ENCODE data around the gene FES.

DNA sequence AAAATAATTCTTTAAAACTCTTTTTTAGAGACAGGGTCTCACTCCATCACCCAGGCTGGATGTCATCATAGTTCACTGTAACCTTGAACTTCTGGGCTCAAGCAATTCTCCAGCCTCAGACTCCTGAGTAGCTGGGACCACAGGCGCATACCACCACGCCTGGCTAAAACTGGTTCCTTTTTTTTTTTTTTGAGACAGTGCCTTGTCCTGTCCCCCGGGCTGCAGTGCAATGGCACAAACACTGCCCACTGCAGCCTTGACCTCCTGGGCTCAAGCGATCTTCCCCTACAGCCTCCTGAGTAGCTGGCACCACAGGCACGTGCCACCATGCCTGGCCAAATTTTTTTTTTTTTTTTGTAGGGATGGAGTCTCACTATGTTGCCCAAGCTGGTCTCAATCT lies 39.6 kb upstream of the FES start:
- no peak for TF ChIP-seq NR2F1 (CRISPR knock-in tag; IDR thresholded peaks at IDR 0.05)
- no peak for TF ChIP-seq CBFB (CRISPR knock-in tag; IDR thresholded peaks at IDR 0.05)
- TF ChIP-seq ZBTB7A (CRISPR knock-in tag; IDR thresholded peaks at IDR 0.05), result no peak

Measured in HepG2 (cell line).